NCI-H146 treated with DMSO at 0.1 percent for 48 hours (cell line): ENCODE measurements around the gene SPRR2E.
"Not testable (repeated sequence)": the region's sequence is repeated elsewhere in the genome, so short reads cannot be mapped to it uniquely, and the experiment has no call there.

Experiments
- DNase-seq: peaks from one replicate; lab custom pipeline; 2025; ENCODE audit not compliant: unreplicated experiment; lab: John Stamatoyannopoulos, UW

Gene SPRR2E

DNA sequence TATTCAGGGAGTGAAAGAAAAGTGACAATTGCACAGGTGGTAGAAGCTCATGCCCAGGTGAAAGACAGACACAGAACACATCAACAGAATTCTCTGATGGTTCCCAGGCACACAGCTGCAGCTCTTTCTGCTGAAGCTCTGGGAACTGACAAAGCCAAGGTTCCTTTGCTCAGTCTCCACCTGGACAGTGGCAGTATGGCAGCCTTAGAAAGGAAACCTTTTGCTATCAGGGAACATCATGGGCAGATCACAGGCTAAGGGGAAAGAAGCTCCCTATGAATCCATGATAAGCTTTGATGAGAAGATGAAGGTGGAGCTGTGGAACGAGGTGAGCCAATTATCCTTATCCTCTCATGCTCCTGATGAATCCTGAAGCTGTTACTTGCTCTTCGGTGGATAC lies 24.1 kb downstream of the SPRR2E start:
- DNase-seq = no peak

DNA sequence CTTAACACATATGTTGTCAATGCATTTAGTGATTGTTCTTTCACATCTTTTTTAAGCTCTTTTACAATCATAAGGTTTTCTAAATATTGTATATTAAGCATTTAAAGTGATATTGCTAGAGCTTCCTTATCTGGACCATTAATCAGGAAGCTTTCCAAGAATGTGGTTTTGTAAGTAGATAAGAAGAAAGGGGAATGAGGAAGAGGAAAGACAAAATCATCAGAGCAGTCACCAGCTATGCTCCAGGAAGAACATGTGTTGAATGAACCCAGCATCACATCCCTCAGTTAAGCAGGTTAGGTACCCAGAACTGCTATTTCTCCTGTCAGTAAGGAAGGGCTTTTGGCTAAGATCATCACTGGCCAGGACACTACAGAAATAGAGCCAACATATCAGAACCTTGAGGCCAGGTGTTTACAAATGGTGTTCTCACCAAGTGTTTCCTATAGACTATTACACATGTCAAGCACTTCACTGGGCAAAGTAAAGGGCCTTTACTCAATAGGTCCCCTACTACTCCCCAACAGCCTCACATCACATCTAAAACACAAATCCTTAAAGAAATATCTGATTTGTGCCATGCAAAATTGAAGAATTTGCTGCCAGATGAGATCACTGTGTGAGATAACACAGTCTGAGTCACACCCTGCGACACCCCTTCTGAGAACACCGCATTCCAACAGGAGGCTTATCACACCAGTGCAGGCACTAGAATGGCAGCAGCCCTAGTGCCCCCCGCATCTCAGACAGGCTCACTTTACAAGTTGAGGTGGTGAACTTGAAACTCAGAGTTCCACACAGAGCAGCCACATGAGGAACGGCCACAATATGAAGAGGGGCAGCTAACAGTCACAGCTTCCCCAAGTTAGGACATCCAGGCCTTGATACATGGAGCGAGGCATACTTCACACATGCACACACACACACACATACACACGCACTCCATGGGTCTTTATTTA lies 35.2 kb downstream of the SPRR2E start:
- DNase-seq = no peak

DNA sequence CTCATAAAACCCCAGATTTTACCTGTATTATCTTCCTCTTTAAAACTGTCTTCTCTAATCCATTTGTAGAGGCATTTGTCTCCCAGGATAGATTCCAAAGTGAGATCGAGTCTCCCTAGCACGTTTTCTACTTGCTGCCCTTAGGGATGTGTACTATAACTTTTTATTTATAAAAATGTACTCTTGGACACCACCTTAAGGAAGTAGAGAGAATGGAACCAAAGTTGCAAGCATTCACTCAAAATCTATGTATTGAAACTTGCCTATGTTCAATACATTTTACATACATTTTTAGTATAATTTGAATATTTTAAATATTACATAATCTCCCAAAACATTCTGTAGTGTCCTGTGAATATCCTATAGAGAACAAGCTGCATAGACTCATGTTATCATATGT lies 36.2 kb downstream of the SPRR2E start:
- DNase-seq = no peak

DNA sequence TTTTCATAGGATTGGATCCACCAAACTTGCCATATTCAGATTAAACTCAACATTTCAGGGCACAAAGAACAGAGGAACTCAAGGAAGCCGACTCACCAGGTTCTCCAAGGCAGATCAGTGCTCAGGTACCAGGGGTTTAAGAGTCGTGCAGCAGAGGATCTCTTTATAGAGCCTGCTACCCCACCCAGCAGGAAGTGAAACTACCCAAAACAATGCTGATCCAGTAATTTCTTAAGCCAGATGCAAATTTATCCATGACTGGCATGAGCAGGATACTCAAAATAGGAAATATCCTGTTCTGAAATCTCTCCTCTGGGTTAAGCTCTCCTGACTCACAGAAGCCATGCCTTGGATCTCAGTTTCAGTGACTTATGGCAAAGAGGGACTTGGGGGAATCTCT lies 37.0 kb downstream of the SPRR2E start, which contains the start of gene SPRR2A:
TSS of gene SPRR2A (minus strand) at position 138 of the 400 bp plus-strand sequence. CDS start 777 bp downstream, outside the sequence.
- DNase-seq = no peak

DNA sequence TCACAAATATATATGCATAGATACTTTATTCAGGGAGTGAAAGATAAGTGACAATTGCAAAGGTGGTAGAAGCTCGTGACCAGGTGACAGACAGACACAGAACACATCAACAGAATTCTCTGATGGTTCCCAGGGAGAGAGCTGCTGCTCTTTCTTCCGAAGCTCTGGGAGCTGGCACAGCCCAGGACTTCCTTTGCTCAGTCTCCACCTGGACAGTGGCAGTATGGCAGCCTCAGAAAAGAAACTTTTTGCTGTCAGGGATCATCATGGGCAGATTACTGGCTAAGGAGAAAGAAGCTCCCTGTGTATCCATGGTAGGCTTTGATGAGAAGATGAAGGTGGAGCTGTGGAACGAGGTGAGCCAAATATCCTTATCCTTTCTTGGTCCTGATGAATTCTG lies 38.2 kb downstream of the SPRR2E start:
- not testable (repeated sequence) for DNase-seq

DNA sequence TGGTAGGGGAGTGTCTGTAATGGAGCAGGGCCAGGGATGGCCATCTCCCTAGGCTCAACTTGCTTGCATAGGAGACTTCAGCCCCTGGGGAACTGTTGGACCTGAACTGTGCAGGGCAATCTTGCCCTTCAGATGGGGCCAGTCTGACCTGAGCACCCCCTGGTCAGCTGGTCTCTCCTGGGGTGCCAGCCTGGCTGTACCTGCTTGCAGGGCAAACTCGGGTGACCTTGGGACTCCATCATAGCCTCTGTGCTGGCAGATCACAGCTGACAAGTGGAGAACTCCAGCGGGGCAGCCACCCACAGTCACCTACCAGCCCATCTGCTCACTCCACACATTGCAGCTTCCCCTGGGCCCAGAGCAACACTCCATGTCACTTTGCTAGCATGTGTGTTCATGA lies 45.1 kb downstream of the SPRR2E start:
- no peak for DNase-seq
